Smooth muscle cell (in vitro differentiated cells): ENCODE measurements around the gene ZDHHC11. TPM values are rescaled to one million over a fixed set of nuclear protein-coding genes. Genes with fewer than 3 reads are reported as not detected.

Source experiments
- DNase-seq: peaks from one replicate; lab custom pipeline; 2025; ENCODE audit not compliant: unreplicated experiment; lab: John Stamatoyannopoulos, UW
- H2AFZ ChIP-seq: fragments of 200-600 bp; sonication (generic); 2 replicates; pipeline ENCODE4 v1.6.0; 2016; ENCODE audit warnings: antibody characterized with exemption, low read depth, mild to moderate bottlenecking
- H3F3A ChIP-seq: fragments of 200-600 bp; sonication (generic); 2 replicates; pipeline ENCODE4 v1.6.0; 2017; ENCODE audit warnings: antibody characterized with exemption, low read depth
- H3K27ac ChIP-seq: fragments of 200-600 bp; sonication (generic); 2 replicates; pipeline ENCODE4 v1.5.1; 2016; ENCODE audit warnings: low read depth, mild to moderate bottlenecking
- H3K27me3 ChIP-seq: fragments of 200-600 bp; sonication (generic); 2 replicates; pipeline ENCODE4 v1.6.1; 2016; ENCODE audit warnings: low read depth, mild to moderate bottlenecking
- H3K36me3 ChIP-seq: fragments of 200-600 bp; sonication (generic); 2 replicates; pipeline ENCODE4 v1.5.1; 2016; ENCODE audit warnings: low read depth
- H3K4me1 ChIP-seq: fragments of 200-600 bp; sonication (generic); 2 replicates; pipeline ENCODE4 v1.5.1; 2016; ENCODE audit warnings: low read depth
- H3K4me2 ChIP-seq: fragments of 200-600 bp; sonication (generic); 2 replicates; pipeline ENCODE4 v1.6.0; 2016; ENCODE audit warnings: mild to moderate bottlenecking
- H3K4me3 ChIP-seq: fragments of 200-600 bp; sonication (generic); 2 replicates; pipeline ENCODE4 v1.5.1; 2016; ENCODE audit warnings: mild to moderate bottlenecking
- H3K79me2 ChIP-seq: fragments of 200-600 bp; sonication (generic); 2 replicates; pipeline ENCODE4 v1.6.0; 2016; ENCODE audit warnings: low read depth, mild to moderate bottlenecking
- H3K9ac ChIP-seq: fragments of 200-600 bp; sonication (generic); 2 replicates; pipeline ENCODE4 v1.6.0; 2016; ENCODE audit warnings: low read depth
- H3K9me3 ChIP-seq: fragments of 200-600 bp; sonication (generic); replicated peaks from 2 replicates; pipeline ENCODE4 v1.5.1; 2016; ENCODE audit warnings: low read depth
- H4K20me1 ChIP-seq: fragments of 200-600 bp; sonication (generic); 2 replicates; pipeline ENCODE4 v1.6.0; 2016; ENCODE audit warnings: low read depth
- CTCF ChIP-seq: fragments of 200-600 bp; sonication (generic); IDR thresholded peaks from 2 replicates; pipeline ENCODE4 v1.5.1; 2017; ENCODE audit warnings: borderline replicate concordance, mild to moderate bottlenecking, antibody characterized with exemption; ENCODE audit not compliant: insufficient read depth, poor library complexity, severe bottlenecking
- WGBS: methylation state at CpG from one replicate; pipeline ENCODE4 v1.1.7; 2016; ENCODE audit warnings: low lambda C conversion rate; 5-methylcytosine and 5-hydroxymethylcytosine counted together
- polyA plus RNA-seq: library from polyadenylated mRNA; unstranded; fragments of >200 nt; fragmentation: Nextera tagmentation; extraction: Ambion mirVana; gene quantifications from 2 replicates; pipeline ENCODE4 v1.2.1, GENCODE V29; 2016
- total RNA-seq: library from RNA; depleted of rRNA; stranded (reverse); fragments of >200 nt; gene quantifications from 2 replicates; pipeline ENCODE4 v1.2.3, GENCODE V29; 2014

The ZDHHC11 gene
- total and polyA plus RNA-seq, 2 experiments from 2014 or later, result 1.7 to 4.8 TPM

GRCh38 chr5:760363-761058 is 90.3 kb downstream of the ZDHHC11 start:
- Histone ChIP-seq H2AFZ (no peak overlapping the region), H3K36me3 (no peaks in the 10 kb centered on the region), H3F3A (no peaks in the 10 kb centered on the region), H3K27me3 (no peaks in the 10 kb centered on the region), H3K4me3 (no peak overlapping the region), H3K4me2 (no peak overlapping the region), H3K27ac (no peak overlapping the region), H3K9ac (no peak overlapping the region), H3K79me2 (no peaks in the 10 kb centered on the region), H3K4me1 (peaks cover 13% of the 10 kb centered on the region), H3K9me3 (no peaks in the 10 kb centered on the region), H4K20me1 (no peaks in the 10 kb centered on the region)
- TF ChIP-seq CTCF, result no peak
- DNase-seq, result no peak
- 96% methylated on average over 24 of the region's 24 CpGs for WGBS

- no peak overlapping the region for H2AFZ ChIP-seq
- H3F3A ChIP-seq, result no peaks in the 10 kb centered on the region
- no peak for TF ChIP-seq CTCF
- H3K4me1 ChIP-seq, result peaks cover 13% of the 10 kb centered on the region
- H3K36me3 ChIP-seq, result no peaks in the 10 kb centered on the region
- no peaks in the 10 kb centered on the region for H3K9me3 ChIP-seq
- H3K4me3 ChIP-seq, result no peak overlapping the region
- H3K27ac ChIP-seq, result no peak overlapping the region
- H3K79me2 ChIP-seq, result no peaks in the 10 kb centered on the region
- no peaks in the 10 kb centered on the region for H3K27me3 ChIP-seq
- H3K9ac ChIP-seq, result no peak overlapping the region
- H3K4me2 ChIP-seq, result no peak overlapping the region
- no peaks in the 10 kb centered on the region for H4K20me1 ChIP-seq
- no peak for DNase-seq
- WGBS, result 93% methylated on average over 22 of the region's 22 CpGs
Observed at GRCh38 chr5:759781-760362, 90.9 kb downstream of the ZDHHC11 start.

- H2AFZ ChIP-seq, result no peak overlapping the region
- H3K36me3 ChIP-seq, result no peaks in the 10 kb centered on the region
- WGBS, result 78% methylated on average over 33 of the region's 33 CpGs
- DNase-seq, result no peak
- no peak overlapping the region for H3K4me2 ChIP-seq
- H3K79me2 ChIP-seq, result no peaks in the 10 kb centered on the region
- H3K9ac ChIP-seq, result no peak overlapping the region
- peaks cover 13% of the 10 kb centered on the region for H3K4me1 ChIP-seq
- H3K4me3 ChIP-seq, result no peak overlapping the region
- no peaks in the 10 kb centered on the region for H3K9me3 ChIP-seq
- TF ChIP-seq CTCF, result no peak
- H3K27ac ChIP-seq, result no peak overlapping the region
- no peaks in the 10 kb centered on the region for H4K20me1 ChIP-seq
- H3F3A ChIP-seq, result no peaks in the 10 kb centered on the region
- H3K27me3 ChIP-seq, result no peaks in the 10 kb centered on the region
Observed at GRCh38 chr5:759111-759751, 91.6 kb downstream of the ZDHHC11 start.

- WGBS, result 93% methylated on average over 15 of the region's 15 CpGs
Observed at GRCh38 chr5:758698-759053, 92.1 kb downstream of the ZDHHC11 start.

More at GRCh38 chr5:758698-759053, 92.1 kb downstream of the ZDHHC11 start:
- Histone ChIP-seq H3K36me3 (no peaks in the 10 kb centered on the region), H4K20me1 (no peaks in the 10 kb centered on the region), H3K4me3 (no peak overlapping the region), H3K79me2 (no peaks in the 10 kb centered on the region), H3K4me1 (peaks cover 13% of the 10 kb centered on the region), H3K9ac (no peak overlapping the region), H3K4me2 (no peak overlapping the region), H3F3A (no peaks in the 10 kb centered on the region), H2AFZ (no peak overlapping the region), H3K27ac (no peak overlapping the region), H3K9me3 (no peaks in the 10 kb centered on the region), H3K27me3 (no peaks in the 10 kb centered on the region)
- no peak for TF ChIP-seq CTCF
- no peak for DNase-seq
